Activated T-cell treated with anti-CD3 and anti-CD28 coated beads for 48 hours (primary cell): ENCODE results near the gene IL33.

Source experiments
- DNase-seq: peaks from one replicate; pipeline ENCODE4 v3.0.0-alpha.2; 2020; ENCODE audit warnings: low read depth

Gene IL33

DNA sequence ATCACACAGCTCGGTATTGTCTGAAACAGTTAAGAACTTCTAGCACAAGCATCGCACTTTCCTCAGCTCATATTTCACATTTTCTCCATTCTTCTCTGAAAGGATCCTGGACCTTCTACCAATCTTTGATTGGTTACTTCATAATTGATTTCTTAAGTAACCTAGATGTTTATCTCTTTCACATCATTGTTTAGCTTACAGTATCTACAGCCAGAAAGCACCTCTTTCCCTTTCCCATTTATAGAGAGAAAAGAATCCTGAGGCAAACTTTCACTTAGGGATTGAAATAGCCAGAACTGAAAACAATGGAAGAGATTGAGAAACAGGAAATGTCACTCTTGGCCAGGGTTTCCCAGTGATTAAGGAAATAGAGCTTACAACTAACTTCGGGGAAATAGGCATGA is 2.5 kb downstream of the IL33 start:
- no peak for DNase-seq

DNA sequence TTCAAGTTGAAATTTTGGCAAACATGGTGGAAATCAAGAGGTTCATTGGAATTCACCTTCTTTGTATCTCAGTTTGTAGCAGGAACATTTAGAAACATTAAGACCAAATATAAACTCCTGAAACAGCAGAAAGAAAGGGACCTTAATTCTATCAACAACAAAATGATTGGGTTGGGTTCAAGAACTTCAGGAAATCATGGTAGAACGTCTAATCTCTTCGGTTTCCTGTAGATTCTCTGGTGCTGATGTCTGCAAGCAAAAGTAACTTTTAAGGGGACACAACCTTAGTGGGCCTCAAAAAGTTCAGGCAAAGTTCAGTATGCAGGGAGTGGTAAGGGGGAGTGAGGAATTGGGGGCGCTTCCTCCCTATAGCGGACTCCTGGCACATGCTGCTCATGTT is 3.4 kb downstream of the IL33 start:
- DNase-seq = no peak

DNA sequence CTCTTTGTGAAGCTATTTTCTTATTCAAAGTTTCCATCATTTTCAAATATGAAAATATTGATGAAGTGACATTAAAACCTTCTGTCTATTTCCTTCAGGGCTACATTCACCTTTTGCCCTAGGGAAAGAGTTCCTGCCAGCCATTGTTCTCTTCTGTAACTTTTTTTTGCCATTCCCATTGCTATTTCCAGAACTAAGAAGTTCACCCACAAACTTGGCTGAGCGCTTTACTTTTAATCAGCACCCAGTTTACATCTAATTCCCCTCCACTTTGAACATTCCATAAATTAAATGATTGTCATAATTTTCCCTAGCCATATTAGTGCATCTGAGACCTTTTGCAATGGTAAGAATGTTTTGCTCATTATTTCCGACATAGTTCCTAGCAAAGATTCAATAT is 4.4 kb downstream of the IL33 start:
- no peak for DNase-seq

DNA sequence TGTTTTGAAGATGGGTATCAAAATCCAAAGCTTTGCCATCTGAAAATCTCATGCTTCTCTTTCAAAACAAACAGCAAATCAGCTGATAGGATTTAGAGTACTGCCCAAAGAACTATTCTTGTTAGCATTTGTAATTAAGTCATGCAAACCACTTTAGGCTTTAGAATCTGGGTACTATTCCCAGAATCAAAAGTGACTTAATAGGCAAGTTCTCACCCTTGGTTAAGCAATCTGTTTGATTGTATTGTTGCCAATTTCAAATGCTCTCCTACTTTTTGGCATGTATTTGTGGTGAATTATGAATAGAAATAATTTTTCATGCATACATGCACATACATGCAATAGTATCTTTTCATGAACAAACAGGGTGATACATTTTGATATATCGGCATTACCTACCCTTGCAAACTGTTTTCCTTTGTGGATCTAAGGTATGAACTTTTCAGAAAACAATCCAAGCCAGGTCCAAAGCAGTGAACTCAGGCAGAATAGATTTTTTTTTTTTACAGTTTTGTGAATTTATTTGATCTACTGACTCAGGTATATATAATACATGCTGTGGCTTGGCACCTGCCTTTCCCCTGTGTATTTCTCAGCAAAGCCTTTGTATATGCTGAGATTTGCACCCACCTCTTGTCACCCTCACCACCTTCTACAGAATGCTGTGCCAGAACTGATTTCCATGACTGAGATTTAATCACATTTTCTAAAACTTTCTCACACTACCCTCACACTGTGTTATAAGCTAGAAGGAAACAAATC is 9.0 kb downstream of the IL33 start:
- no peak for DNase-seq

DNA sequence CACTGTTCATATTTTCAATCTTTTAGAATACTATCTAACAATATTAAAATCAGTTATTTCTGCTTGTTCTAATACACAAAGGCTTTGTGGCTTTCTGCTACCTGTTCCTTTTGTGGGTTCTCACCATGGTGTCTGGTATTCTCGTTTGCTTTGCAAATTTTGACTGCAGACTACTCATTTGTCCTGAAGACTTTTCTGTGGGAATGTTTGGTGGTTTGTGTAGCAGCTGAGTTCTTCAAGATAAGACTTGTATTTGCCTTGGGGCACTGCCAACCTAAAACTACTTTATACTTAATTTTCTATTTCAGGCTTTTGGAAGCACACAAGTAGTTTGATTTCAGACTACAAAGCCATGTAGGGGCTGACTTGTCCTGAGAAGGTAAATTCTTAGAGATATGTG is 11.1 kb downstream of the IL33 start:
- no peak for DNase-seq

DNA sequence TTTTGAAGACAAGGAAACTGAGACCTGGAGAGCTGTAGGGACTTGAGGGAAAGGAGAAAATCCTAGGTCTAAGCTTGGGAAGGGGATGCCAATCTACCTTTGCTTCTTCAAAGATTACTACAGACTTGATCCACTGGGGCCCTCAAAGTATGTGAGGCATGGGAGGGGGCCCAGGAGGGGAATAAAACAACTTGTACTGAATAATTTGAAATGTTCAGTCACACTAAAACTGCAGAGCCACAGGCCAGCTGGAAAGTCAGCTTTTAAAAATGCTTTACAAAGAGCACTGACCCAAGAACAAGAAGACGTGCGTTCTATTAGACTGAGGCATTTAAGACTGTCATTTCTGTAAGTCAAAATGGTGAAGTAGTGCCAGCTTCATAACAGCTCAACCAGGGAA is 13.6 kb downstream of the IL33 start:
- DNase-seq = no peak

DNA sequence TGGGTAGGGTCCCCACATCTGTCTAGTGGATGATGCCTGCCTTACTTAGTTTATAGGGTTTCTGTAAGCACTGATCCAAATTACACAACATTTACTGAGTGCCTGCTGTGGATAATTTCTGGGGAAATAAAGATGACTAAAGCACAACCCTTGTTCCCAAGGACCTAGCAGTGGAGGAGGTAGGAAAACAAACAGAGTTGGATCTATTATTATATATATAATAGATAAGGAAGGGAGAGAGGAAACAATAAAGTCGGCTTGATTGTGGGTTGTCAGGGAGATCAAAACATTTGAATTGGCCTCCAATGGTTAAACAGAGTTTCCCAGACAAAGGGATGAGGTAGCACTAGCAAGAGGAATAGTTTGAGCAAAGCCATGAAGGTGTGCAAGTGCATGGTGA is 14.0 kb downstream of the IL33 start:
- no peak for DNase-seq

DNA sequence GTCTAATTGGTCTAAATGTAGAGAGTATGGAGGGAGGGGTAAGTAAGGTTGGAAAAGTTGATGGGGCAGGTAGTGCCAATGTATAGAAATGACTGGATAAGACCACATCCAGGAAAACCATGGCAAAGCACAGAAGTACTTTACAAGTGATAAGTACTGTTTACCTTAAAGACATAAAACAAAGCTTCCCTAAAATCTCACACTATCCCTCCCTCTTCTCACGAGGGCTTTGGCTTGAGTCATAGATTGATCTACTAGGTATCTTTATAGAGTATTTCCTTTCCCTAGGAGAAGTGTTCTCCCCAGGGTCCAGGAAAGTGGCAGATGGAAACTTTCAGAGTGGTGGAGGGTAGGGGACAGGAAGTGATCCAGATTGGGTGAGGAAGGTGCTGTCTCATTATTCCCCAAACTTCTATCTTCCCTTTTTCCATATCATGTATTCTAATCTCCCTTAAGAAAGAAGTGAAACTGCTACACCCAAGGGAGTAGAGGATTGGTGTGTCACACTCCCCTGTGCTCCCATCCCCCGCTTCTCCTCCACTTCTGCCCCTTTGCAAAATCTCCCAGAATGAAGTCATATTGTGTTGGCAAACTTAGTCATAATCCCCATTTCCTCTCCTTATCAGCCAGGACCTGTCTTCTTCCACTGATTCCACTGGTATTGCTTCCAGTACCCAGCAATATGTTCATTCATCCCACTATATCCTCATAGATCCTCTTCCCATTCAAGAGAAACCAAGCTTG is 14.6 kb downstream of the IL33 start:
- no peak for DNase-seq

DNA sequence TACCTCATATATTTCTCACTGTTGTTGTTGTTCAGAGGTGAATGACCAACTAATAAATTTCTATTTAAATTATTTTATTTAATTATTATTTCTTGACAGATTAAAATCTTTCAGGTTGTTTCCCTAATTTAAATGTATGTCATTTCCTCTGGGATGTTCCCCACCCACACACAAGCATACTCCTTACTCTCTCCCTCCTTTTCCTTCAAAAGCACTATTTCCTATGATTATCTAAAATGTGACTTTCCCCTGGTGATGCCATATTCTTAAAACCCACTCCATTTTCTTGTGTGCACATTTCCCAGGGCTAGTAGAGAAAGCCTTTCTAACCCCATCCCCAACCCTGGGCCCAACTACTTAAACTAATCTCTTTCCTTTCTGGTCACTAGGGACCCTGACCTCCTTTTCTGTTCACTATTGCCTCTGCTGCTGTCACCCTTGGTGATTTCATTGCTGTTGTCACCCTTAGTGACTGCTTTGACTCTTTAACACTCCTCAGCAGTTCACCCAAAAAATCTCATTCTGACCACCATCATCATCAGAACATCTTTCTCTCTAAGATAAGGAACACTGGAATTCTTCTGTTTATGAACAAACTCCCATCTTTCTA is 16.8 kb downstream of the IL33 start:
- DNase-seq = no peak

DNA sequence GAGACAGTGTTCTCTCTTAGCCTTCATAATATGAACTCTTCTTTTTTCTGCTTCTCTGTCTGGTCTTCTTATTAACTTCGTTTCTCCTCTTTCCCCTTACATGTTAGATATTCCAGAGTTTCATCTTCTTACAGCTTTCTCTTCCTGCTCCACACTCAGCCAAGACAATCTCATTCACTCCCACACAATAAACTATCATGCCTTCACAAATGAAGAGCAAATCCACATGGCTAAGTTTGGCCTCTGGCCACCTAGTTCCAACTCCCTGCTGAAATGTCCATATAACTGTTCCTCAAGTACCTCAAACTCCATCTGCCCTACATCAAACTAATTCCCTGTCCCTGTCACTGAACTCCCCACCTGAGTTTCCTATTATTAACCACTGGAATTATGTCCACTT is 18.4 kb downstream of the IL33 start:
- no peak for DNase-seq

DNA sequence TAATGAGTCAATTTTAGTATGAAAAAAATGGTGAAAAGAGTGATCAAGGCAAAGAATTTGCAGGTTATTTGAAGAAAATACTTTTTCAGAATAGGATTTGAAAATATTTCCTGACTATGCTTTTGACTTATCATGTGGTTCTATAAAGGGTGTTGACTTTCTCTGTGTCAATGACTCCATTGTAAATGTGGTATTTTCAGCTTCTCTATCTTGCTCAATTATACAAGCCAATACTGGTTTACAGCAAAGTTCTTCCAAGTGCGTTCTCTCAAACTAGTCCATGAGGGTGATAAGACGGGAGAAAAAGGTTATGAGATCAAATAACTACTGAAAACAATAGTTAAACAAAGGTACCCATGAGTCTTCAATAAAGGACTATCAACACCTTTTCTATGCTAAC is 21.7 kb downstream of the IL33 start:
- DNase-seq = no peak

DNA sequence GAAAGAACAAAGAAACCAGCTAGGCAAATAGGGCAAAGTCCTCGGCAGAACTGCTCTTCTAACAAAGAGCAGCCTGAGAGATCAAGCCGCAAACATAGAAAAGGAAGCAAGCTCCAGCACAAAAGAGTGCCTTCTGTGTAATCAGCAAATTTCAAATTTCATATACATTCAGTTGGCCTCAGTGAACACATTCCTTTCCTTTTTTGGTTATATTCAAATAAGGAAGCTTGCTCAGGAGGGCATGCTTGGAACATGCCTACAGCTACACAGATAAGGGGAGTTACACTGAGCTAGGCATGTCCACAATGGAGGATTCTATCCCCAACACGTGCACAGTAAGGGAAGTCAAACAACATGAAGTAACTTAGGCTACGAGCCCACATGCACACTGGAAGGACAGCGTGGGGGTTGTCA is 23.4 kb downstream of the IL33 start:
- DNase-seq = no peak

DNA sequence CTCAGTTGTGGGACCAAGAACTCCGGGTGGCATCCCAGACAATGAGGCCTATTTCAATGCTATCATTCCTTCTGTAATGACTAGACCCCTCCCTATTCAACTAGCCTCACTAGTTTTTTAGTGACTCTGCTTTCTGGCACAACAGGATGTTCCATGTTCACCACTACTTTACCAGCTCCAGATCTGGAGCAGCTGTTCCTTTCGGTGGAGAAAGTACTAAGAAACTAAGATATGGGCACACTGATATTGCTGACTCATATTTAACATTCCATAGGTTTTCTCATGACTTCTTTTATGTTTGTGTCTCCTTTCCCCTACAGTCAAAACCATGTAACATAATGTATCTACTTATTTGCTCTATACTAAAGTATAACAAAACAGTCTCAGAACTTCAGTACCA is 24.1 kb downstream of the IL33 start:
- no peak for DNase-seq

DNA sequence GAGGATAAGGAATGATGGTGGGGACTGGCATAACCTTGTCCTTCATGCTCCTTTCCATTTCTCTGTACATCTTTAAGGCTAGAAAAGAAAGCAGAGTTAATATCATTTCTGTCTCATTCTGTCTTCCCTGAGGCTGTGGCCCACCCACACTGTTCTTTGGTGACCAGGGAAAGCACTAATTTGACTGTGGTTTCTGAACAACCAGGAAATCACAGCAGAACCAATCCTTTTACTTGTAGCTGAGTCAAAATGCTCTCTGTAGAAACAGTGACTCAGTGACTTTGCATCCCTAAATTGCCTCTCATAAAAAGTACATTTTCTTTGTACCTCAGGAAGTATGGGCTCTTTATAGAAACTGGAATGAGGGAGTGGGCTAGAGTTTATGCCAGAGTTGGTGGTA is 28.1 kb downstream of the IL33 start:
- DNase-seq = peak; percentile 4

DNA sequence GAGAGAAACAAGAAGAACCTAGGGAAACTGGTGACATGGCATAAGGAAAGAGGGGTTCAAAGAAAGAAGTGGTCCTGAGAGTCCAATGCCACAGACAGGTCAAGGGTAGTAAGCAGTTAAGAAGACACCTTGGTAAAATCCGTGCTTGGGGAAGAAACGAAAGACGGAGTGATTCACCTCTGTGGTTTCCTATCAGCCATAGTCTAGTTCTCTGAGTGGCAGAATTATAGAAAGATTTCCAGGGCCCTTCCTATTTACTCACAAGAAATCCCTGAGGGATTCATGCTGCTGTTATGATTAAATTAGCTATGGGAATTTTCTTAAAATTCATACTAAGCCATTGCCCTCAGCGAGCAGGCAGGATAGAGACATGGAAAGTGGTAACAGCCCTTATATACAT is 31.7 kb downstream of the IL33 start:
- DNase-seq = no peak

DNA sequence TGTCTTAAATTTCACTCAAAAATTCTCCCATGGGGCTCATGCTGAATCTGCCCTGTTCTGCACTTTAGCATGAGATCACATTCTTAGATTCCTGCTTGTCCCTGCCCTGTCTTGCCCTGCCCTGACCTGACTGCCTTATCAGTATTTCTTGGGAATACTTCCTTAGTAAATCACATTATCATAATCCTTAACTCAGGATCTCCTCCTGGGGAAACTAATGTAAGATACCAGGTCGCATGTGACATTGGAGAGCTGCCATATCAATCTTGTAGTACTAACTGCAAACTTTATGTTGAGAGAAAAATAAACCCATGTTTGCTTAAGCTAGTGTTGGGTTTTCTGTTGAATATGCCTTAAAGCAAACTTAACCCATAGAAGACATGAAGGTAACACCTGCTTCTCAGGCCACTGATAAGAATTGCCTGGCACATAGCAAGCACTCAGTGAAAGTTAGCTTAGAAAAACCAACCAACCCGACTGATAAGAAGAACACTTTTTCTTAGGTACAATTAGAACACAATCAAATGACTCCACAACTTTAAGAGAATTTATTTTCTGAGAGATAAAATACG is 53.3 kb downstream of the IL33 start:
- DNase-seq = no peak

DNA sequence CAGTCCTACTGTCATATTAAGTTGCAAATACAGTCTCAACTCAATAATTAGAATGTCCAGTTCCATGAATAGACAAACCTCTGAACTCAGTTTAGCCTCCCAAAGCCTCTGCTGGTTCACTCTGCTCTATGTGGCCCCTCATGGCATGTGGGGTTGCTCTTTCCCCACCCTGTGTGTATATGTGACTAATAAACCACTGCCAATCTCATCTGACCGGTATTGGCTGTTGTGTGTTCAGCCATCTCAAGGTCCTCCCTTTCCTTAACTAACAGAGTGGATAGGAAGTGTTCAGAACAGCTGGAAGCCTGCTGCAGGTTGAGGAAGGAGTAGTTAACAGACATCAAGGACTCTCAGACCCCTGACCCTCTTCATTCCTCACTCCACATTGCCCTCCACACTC is 55.3 kb downstream of the IL33 start:
- DNase-seq = no peak

DNA sequence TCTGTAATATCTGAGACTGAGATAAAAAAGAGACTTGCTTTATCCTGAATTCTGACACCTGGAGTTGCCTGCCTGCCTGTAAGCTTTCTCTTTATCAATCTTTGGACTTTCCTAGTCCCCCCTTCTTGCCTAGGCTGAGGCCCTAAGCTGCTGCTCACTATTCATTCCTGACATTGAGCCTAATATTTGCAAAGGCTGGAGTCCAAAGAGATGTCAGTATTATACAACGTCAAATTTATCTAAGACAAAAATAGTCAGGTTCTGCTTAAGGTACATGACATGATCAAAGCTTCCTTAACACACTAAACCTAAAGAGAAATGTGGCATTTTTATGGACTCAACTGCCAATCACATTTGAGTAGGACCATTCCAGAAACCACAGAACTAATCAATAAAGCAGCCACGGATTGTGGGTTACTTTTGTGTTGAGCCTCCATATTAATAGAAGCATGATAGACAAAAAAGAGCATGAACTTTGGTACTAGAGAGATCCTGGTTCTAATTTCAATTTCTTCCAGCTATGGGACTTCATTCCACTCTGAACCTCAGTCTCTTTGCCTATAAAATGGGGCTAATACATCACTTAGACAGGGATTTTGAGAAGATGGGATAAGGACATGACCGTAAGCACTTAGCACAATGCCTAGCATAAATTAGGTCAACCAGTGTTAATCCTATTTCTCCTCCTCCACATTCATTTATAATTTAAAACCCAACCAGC is 56.1 kb downstream of the IL33 start:
- DNase-seq = no peak

DNA sequence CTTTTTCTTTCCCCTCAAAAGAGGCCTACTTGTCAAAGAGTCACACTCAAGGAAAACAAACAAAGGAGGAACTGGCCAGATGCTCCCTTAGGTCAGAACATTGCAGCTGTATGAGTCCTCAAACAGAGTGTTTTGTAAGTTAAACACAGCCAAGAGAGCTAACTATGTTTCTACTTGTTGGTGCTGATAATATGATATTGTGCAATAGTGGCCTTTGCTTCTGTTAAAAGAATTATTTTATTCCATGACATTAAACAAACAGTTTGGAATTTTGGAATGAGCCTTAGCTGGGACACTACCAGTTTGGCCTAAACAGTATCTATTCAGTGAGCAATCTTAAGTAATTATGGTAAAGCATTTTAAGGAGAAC is 56.6 kb downstream of the IL33 start:
- no peak for DNase-seq

DNA sequence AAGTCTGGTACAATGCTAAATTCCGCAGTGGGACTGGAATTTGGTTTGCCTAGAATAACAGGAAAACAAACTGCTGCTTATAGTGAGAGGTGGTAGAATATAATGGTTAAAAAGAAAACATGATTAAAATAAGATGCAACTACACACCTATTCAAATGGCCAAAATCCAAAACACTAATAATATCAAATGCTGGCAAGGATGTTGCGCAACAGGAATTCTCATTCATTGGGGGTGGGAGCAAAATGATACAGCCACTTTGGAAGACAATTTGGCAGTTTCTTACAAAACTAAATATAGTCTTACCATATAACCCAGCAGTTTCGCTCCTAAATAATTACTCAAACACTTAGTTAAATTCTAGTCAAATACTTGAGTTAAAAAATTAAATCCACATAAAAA is 61.8 kb downstream of the IL33 start:
- no peak for DNase-seq

DNA sequence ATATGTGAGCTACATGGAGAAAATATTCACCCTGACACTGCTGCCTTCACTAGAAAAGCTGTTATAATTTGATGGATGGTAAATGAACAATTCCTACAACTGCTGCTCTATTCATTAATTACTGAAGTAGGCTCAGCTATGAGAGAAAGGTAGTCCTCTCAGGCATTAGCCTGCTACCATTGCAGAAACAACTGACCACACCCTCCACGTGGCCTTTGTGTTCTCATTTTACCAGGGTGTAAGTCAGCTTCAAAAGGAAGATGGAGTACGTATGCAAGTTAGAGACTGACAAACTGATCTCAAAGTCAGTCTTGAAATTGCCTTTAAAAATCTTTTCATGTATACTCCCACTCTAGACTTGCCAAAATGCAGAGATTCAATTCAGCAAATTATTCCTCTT is 86.3 kb downstream of the IL33 start:
- no peak for DNase-seq

DNA sequence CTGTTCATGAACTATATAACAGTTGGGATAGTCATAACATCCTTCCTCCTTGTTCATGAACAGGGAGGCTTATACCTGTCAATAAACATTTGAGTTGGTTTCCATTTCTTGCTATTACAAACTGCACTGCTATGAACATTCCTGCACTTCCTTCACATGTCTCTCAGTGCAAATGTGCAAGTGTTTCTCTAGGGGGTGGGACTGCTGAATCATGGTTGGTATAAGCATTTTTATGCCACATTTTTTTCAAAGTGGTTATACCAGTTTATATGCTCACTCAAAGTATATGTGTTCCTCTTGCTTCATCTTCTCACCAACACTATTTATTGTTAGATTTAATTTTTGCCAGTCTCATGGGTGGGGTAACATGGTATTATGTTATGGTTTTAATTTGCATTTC is 86.8 kb downstream of the IL33 start:
- DNase-seq = no peak

DNA sequence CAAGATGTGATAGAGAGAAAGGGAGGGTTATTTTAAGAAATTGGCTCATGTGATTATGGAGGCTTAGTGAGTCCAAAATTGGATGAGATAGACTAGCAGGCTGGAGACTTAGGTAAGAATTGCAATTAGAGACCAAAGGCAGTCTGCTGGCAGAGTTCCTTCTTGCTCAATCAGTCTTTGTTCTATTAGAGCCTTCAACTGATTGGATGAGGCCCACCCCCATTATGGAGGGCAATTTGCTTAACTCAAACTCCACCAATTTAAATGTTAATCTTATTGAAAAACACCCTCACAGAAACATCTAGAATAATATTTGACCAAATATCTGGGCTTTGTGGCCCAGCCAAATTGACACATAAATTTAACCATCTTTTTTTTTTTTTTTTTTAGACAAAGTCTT is 88.6 kb downstream of the IL33 start:
- no peak for DNase-seq
